OCI-LY1 (cell line): ENCODE measurements around the gene NRROS.

Source experiments
- H2AFZ ChIP-seq: fragments of 200-600 bp; sonication (generic), shearing (Covaris generic); 2 replicates; pipeline ENCODE4 v1.6.0; 2014; ENCODE audit warnings: antibody characterized with exemption, mild to moderate bottlenecking, low read length
- H3F3A ChIP-seq: fragments of 200-600 bp; sonication (generic), shearing (Covaris generic); 2 replicates; pipeline ENCODE4 v1.6.0; 2014; ENCODE audit warnings: mild to moderate bottlenecking, antibody characterized with exemption, low read length, moderate library complexity; ENCODE audit not compliant: insufficient read depth
- H3K27ac ChIP-seq: fragments of 200-600 bp; sonication (generic); 2 replicates; pipeline ENCODE4 v1.5.1; 2014; ENCODE audit warnings: low read length, mixed run types, mild to moderate bottlenecking, low read depth; ENCODE audit not compliant: poor library complexity, severe bottlenecking
- H3K27me3 ChIP-seq: fragments of 200-600 bp; sonication (generic); 2 replicates; pipeline ENCODE4 v1.6.0; 2014; ENCODE audit warnings: antibody characterized with exemption, mild to moderate bottlenecking, low read length, moderate library complexity; ENCODE audit not compliant: insufficient read depth
- H3K36me3 ChIP-seq: fragments of 200-600 bp; sonication (generic); 2 replicates; pipeline ENCODE4 v1.6.1; 2014; ENCODE audit warnings: mild to moderate bottlenecking, antibody characterized with exemption, low read length, moderate library complexity, mixed read lengths; ENCODE audit not compliant: insufficient read depth
- H3K4me1 ChIP-seq: fragments of 200-600 bp; sonication (generic); 2 replicates; pipeline ENCODE4 v1.5.1; 2014; ENCODE audit warnings: mild to moderate bottlenecking, low read length, moderate library complexity; ENCODE audit not compliant: insufficient read depth, severe bottlenecking
- H3K4me2 ChIP-seq: fragments of 200-600 bp; sonication (generic), shearing (Covaris generic); 2 replicates; pipeline ENCODE4 v1.6.1; 2014; ENCODE audit warnings: low read length
- H3K4me3 ChIP-seq: fragments of 200-600 bp; sonication (generic); 2 replicates; pipeline ENCODE4 v1.5.1; 2014; ENCODE audit warnings: low read length, low read depth, mild to moderate bottlenecking, mixed read lengths; ENCODE audit not compliant: poor library complexity, severe bottlenecking
- H3K79me2 ChIP-seq: fragments of 200-600 bp; shearing (Covaris generic); 2 replicates; pipeline ENCODE4 v1.6.1; 2016; ENCODE audit warnings: mixed run types, low read length, mixed read lengths; ENCODE audit not compliant: insufficient read depth
- H3K9ac ChIP-seq: fragments of 200-600 bp; sonication (generic), shearing (Covaris generic); 2 replicates; pipeline ENCODE4 v1.6.1; 2014; ENCODE audit warnings: mild to moderate bottlenecking, low read length, mixed read lengths
- H3K9me2 ChIP-seq: fragments of 200-600 bp; sonication (generic), shearing (Covaris generic); 2 replicates; pipeline ENCODE4 v1.6.1; 2014; ENCODE audit warnings: low read depth, mild to moderate bottlenecking, low read length, mixed read lengths
- H3K9me3 ChIP-seq: fragments of 200-600 bp; shearing (Covaris generic); 2 replicates; pipeline ENCODE4 v1.6.1; 2014; ENCODE audit warnings: low read length, mixed read lengths
- H4K20me1 ChIP-seq: fragments of 200-600 bp; sonication (generic), shearing (Covaris generic); 2 replicates; pipeline ENCODE4 v1.6.0; 2016; ENCODE audit warnings: mild to moderate bottlenecking, low read length; ENCODE audit not compliant: insufficient read depth
- EZH2 ChIP-seq: fragments of 200-600 bp; sonication (generic), shearing (Covaris generic); IDR thresholded peaks from 2 replicates; pipeline ENCODE4 v1.8.0; 2017; ENCODE audit warnings: borderline replicate concordance, mixed run types, mild to moderate bottlenecking, antibody characterized with exemption, low read length, moderate library complexity, mixed read lengths
- TF ChIP-seq, protein P1 (sequence below): fragments of 200-600 bp; sonication (generic), shearing (Covaris generic); IDR thresholded peaks from 2 replicates; pipeline ENCODE4 v1.5.1; 2017; ENCODE audit warnings: mild to moderate bottlenecking, antibody characterized with exemption, low read length, moderate library complexity, mixed read lengths

NRROS gene

DNA sequence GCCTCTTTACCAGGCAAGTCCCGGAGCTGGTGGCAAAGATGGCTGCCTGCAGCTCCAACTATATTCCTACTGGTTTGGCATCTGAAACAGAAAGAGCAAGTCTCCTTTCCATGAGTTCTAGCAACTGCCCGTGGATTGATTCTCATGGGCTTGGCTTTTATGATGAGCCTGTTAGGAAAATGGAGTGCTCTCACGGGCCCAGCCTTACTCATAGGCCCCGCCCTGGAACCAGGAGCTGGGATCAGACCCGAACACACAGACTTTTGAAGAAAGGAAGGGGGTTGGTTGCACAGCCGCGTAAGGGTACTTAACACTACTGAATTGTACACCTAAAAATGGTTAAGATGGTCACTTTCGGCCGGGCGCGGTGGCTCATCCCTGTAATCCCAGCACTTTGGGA is 2.9 kb downstream of the NRROS start:
- H3F3A ChIP-seq, result no peaks in the 10 kb centered on the region
- H4K20me1 ChIP-seq, result no peaks in the 10 kb centered on the region
- H3K4me2 ChIP-seq, result no peak overlapping the region
- no peaks in the 10 kb centered on the region for H3K9me2 ChIP-seq
- H3K36me3 ChIP-seq, result no peaks in the 10 kb centered on the region
- no peak overlapping the region for H3K4me3 ChIP-seq
- H3K9ac ChIP-seq, result no peak overlapping the region
- H3K4me1 ChIP-seq, result peaks cover 23% of the 10 kb centered on the region
- TF ChIP-seq, protein P1, sequence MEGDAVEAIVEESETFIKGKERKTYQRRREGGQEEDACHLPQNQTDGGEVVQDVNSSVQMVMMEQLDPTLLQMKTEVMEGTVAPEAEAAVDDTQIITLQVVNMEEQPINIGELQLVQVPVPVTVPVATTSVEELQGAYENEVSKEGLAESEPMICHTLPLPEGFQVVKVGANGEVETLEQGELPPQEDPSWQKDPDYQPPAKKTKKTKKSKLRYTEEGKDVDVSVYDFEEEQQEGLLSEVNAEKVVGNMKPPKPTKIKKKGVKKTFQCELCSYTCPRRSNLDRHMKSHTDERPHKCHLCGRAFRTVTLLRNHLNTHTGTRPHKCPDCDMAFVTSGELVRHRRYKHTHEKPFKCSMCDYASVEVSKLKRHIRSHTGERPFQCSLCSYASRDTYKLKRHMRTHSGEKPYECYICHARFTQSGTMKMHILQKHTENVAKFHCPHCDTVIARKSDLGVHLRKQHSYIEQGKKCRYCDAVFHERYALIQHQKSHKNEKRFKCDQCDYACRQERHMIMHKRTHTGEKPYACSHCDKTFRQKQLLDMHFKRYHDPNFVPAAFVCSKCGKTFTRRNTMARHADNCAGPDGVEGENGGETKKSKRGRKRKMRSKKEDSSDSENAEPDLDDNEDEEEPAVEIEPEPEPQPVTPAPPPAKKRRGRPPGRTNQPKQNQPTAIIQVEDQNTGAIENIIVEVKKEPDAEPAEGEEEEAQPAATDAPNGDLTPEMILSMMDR, result no peak
- no peak for TF ChIP-seq EZH2
- no peaks in the 10 kb centered on the region for H3K79me2 ChIP-seq
- H3K27me3 ChIP-seq, result peaks cover 25% of the 10 kb centered on the region; the same call in 1 of the 2 replicates
- no peaks in the 10 kb centered on the region for H3K9me3 ChIP-seq
- no peak overlapping the region for H3K27ac ChIP-seq
- no peak overlapping the region for H2AFZ ChIP-seq

DNA sequence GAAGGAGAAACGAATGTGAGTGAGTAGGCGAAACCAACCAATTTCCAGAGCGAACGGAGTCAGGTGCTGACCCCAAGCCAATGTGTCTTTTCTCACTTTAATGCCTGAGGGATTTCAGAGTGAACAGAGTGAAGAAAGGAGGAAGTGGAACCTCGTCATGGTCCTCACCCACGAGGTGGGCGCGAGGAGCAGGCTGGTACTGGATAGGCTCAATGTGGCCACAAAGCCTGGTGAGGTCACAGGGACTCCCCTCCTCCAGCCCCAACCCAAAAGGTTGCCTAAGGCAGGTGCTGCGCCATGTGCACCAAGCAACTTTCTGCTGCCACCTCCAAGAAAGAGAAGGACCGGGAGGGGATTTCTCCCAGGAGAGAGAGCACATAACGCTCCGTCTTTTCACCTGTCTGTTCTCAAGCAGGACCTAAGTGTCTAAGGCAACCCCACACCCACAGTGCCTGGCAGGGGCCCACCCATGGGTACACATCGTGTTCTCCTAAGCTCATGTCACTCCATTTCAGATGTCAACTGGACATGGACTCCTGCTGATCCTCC is 3.8 kb downstream of the NRROS start:
- no peak overlapping the region for H3K27ac ChIP-seq
- H3K79me2 ChIP-seq, result no peaks in the 10 kb centered on the region
- no peaks in the 10 kb centered on the region for H3K9me3 ChIP-seq
- H4K20me1 ChIP-seq, result no peaks in the 10 kb centered on the region
- H3K4me1 ChIP-seq, result peaks cover 23% of the 10 kb centered on the region
- TF ChIP-seq, protein P1, result no peak
- no peak for TF ChIP-seq EZH2
- peaks cover 29% of the 10 kb centered on the region; the same call in 1 of the 2 replicates for H3K27me3 ChIP-seq
- no peak overlapping the region for H3K9ac ChIP-seq
- H3K36me3 ChIP-seq, result no peaks in the 10 kb centered on the region
- H3F3A ChIP-seq, result no peaks in the 10 kb centered on the region
- peak overlapping the region; percentile 9; the same call in 1 of the 2 replicates for H3K4me2 ChIP-seq
- no peak overlapping the region for H2AFZ ChIP-seq
- no peak overlapping the region for H3K4me3 ChIP-seq
- no peaks in the 10 kb centered on the region for H3K9me2 ChIP-seq

DNA sequence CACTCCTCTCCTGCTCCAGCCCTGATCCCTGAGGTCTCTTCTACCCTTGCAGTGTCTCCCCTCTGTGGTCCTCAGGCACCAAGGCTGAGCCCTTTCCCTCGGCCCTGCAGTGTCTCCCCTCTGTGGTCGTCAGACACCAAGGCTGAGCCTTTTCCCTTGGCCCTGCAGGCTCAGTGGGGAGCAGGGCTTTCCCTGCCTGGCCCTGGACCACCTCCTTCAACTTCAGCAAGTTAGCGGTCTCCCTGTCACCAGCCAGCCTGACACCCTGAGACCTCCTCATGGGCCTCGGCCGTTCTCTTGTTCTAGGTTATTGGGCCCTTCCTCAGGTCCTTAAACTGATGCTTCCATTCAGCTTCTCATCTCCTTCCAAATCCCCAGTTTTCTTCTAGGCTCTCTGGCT is 4.3 kb downstream of the NRROS start:
- no peak overlapping the region for H2AFZ ChIP-seq
- peaks cover 23% of the 10 kb centered on the region for H3K4me1 ChIP-seq
- no peak overlapping the region for H3K4me3 ChIP-seq
- H3K9me3 ChIP-seq, result no peaks in the 10 kb centered on the region
- peak overlapping the region; percentile 9; the same call in 1 of the 2 replicates for H3K4me2 ChIP-seq
- no peaks in the 10 kb centered on the region for H4K20me1 ChIP-seq
- no peaks in the 10 kb centered on the region for H3K36me3 ChIP-seq
- H3K27me3 ChIP-seq, result peaks cover 29% of the 10 kb centered on the region; the same call in 1 of the 2 replicates
- no peak overlapping the region for H3K9ac ChIP-seq
- H3F3A ChIP-seq, result no peaks in the 10 kb centered on the region
- no peak overlapping the region for H3K27ac ChIP-seq
- no peaks in the 10 kb centered on the region for H3K9me2 ChIP-seq
- TF ChIP-seq, protein P1, result no peak
- no peak for TF ChIP-seq EZH2
- no peaks in the 10 kb centered on the region for H3K79me2 ChIP-seq
